GM12801 (cell line): Measurements from ENCODE around the gene XPO6.

Source experiments
- CTCF ChIP-seq: IDR thresholded peaks from one replicate; pipeline ENCODE4 v1.5.1; 2011; ENCODE audit warnings: control low read depth; ENCODE audit not compliant: insufficient read length; ENCODE audit errors: extremely low read depth

Gene XPO6

GRCh38 chr16:28106467-28107215 is 105.1 kb downstream of the XPO6 start:
- no peak for TF ChIP-seq CTCF

DNA sequence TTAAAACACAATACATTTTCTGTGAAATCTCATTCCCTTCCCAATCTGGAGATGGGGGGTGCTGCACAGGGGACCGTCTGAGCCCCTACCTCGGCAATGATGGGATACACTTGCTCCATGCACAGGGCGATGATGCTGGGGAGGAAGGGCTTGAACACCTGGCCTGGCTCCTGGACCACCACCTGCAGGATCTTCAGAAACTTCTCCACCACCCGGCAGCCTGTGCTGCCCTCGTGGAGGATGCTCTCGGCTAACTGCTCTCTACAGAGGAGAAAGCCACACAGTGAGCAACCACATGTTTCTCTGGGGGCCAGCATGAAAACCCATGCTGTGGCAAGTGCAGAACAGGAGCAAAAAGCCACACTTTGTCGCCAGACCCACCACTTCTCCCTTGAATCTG is 105.8 kb downstream of the XPO6 start:
- no peak for TF ChIP-seq CTCF

DNA sequence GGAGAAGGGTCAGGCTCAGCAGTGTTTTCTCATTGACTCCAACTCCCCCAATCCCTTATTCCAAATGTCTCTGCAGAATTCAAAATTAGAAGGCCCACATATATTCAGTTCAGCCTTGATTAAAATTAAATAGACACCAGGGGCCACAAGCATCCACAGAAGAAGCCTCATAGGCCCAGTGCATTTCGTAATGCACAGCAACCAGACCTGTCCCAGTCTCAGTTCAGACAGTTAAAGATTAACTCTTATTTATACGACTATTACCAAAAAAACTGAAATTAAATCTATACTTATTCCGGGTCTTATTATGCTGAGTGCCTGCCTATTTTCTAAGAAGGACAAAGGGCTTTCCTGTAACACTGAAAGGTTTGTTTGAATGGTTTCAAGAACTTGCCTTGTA is 106.5 kb downstream of the XPO6 start:
- TF ChIP-seq CTCF, result no peak

GRCh38 chr16:28104404-28104803 is 107.4 kb downstream of the XPO6 start:
- TF ChIP-seq CTCF, result no peak

GRCh38 chr16:28103516-28104170 is 108.1 kb downstream of the XPO6 start:
- no peak for TF ChIP-seq CTCF

DNA sequence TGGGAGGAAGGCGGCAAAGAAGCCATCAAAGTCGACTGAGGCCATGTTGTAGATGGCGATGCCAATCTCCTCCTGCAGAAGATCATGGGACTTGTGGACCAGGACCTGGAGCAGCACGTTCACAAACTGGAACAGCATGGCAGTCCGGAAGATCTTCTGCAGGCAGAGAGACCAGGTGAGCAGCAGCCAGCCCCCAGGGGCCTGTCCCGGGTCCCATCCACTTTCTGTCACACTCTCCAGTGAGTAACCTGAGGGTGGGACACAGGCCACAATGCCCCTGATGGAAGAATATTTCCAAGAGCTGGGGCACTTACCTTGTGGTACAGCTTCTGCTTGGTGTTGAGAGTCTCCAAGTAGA is 110.3 kb downstream of the XPO6 start:
- no peak for TF ChIP-seq CTCF

GRCh38 chr16:28100810-28101532 is 110.8 kb downstream of the XPO6 start:
- no peak for TF ChIP-seq CTCF
